ENCODE data around the gene HPS5. TPM values are rescaled to one million over a fixed set of nuclear protein-coding genes. Genes with fewer than 3 reads are reported as not detected.
"Not testable (repeated sequence)": the region's sequence is repeated elsewhere in the genome, so short reads cannot be mapped to it uniquely, and the experiment has no call there.

Gene HPS5
- total and polyA plus RNA-seq, 8 donors = 5.2 to 61.3 (median 7.1) TPM

GRCh38 chr11:18277565-18278271, 44.2 kb downstream of the HPS5 start:
- H3K9me3 ChIP-seq = no peaks in the 10 kb centered on the region
- peaks cover 7 to 59% (median 48%) of the 10 kb centered on the region in 4 donors for H3K36me3 ChIP-seq
- intact Hi-C loops (cut with DNase I; ENCODE audit: low total_unique reads) = no loop called here
- 81 to 90% (median 86%) methylated on average over 5 of the region's 5 CpGs for WGBS, 5 donors
- TF ChIP-seq POLR2AphosphoS5 (IDR thresholded peaks at IDR 0.05) = no peak
- H3K27ac ChIP-seq = peak overlapping the region in 1 of 5 donors; percentile 12
- no peak overlapping the region for H3K4me3 ChIP-seq
- no peaks in the 10 kb centered on the region for H3K4me1 ChIP-seq
- no peaks in the 10 kb centered on the region for H3K27me3 ChIP-seq
- DNase-seq = no peak

- Histone ChIP-seq H3K4me3 (no peak overlapping the region), H3K36me3 (peaks cover 0 to 7% (median under 1%) of the 10 kb centered on the region in 4 donors), H3K9me3 (no peaks in the 10 kb centered on the region), H3K4me1 (no peaks in the 10 kb centered on the region), H3K27ac (no peak overlapping the region), H3K27me3 (no peaks in the 10 kb centered on the region)
- intact Hi-C loops (cut with DNase I; ENCODE audit: low total_unique reads) = no loop called here
- DNase-seq = no peak
- 64 to 81% (median 76%) methylated on average over 4 of the region's 4 CpGs for WGBS, 5 donors
- no peak for TF ChIP-seq EP300 (IDR thresholded peaks at IDR 0.05)
- TF ChIP-seq POLR2A (IDR thresholded peaks at IDR 0.05) = no peak
- no peak for TF ChIP-seq CTCF (IDR thresholded peaks at IDR 0.05)
- no peak for TF ChIP-seq POLR2AphosphoS5 (IDR thresholded peaks at IDR 0.05)
Measured at GRCh38 chr11:18271206-18271605, 50.7 kb downstream of the HPS5 start.

- no peak overlapping the region for H3K4me3 ChIP-seq
- H3K36me3 ChIP-seq = peaks cover 0 to 2% (median 0%) of the 10 kb centered on the region in 4 donors
- no peak for DNase-seq
- no peaks in the 10 kb centered on the region for H3K9me3 ChIP-seq
- 63 to 76% (median 65%) methylated on average over 4 of the region's 4 CpGs for WGBS, 5 donors
- TF ChIP-seq EP300 (IDR thresholded peaks at IDR 0.05) = no peak
- TF ChIP-seq CTCF (IDR thresholded peaks at IDR 0.05) = no peak
- TF ChIP-seq POLR2AphosphoS5 (IDR thresholded peaks at IDR 0.05) = no peak
- no peak for TF ChIP-seq POLR2A (IDR thresholded peaks at IDR 0.05)
- H3K27me3 ChIP-seq = no peaks in the 10 kb centered on the region
- no peak overlapping the region for H3K27ac ChIP-seq
- intact Hi-C loops (cut with DNase I; ENCODE audit: low total_unique reads) = no loop called here
- peaks cover 0 to 7% (median 0%) of the 10 kb centered on the region in 4 donors for H3K4me1 ChIP-seq
Measured at GRCh38 chr11:18270102-18270501, 51.8 kb downstream of the HPS5 start.

DNA sequence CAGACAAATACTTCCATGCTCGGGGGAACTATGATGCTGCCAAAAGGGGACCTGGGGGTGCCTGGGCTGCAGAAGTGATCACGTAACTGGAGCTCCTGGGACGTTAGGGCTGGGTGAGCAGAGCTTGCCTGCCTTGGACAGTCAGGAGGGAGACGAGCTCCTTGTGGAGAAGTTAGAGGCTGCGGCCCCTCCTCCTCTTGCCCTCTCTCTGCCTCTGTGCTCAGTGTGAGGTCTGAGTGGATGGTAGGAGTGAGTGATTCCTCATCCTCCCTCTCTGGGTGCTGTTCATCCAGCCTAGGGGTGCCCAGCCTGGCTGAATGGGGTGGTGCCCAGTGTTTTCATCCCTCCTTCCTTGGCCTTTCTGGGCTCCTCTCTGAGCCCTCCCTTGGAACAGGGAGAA, 52.7 kb downstream of the HPS5 start:
- H3K4me3 ChIP-seq; H3K27me3 ChIP-seq; H3K36me3 ChIP-seq; H3K4me1 ChIP-seq; H3K27ac ChIP-seq; H3K9me3 ChIP-seq; DNase-seq; intact Hi-C loops (cut with DNase I; ENCODE audit: low total_unique reads): not testable (repeated sequence)
- 80 to 88% (median 85%) methylated on average over 1 to 2 of the region's 5 CpGs; no CpG with 5 or more reads in 1 of the 5 donors for WGBS, 5 donors

DNA sequence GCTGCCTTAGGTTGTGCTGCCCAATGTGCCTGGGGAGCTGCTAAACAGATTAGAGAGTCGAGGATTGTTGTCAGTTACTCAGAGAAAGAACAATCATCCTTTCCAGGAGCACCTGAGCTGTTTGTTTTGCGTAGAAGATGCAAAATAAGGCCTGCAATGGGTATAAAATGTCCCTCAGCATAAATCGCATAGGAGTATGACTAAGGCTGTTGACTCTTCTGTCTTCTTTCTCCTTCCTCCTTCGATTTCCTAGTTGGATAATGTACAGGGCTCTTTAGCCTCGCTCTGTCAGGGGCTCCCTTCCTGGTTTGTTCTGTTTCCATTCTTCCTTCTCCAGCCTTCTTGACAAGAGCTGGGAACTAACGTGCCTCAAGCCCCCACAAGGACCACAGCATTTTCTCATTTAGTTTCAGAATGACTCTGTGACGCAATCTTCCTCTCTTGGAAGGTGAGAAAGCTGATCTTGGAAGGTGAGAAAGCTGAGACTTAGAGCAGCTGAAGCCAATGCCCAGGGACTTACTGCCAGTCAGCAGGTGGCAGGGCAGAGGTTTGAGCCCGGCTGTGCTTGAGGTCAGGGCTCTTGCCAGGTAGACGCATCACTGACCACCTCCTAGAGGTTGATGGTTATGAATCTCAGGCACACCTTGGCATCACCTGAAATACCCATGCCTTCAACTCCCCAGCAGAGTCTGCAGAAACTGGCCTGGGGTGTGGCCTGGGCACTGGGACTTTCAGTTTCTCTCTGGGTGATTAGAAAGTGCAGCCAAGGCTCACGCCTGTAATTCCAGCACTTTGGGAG, 54.4 kb downstream of the HPS5 start:
- DNase-seq; intact Hi-C loops (cut with DNase I; ENCODE audit: low total_unique reads); H3K9me3 ChIP-seq; H3K36me3 ChIP-seq; H3K4me3 ChIP-seq; H3K4me1 ChIP-seq; H3K27me3 ChIP-seq: not testable (repeated sequence)
- 46 to 73% (median 63%) methylated on average over 4 to 9 of the region's 10 CpGs; no CpG with 5 or more reads in 1 of the 5 donors for WGBS, 5 donors
- H3K27ac ChIP-seq = peak overlapping the region in 2 of 5 donors; percentile 46 to 64

Data from stomach (tissue), 9 donors.